HFFc6 (cell line): ENCODE results near the gene SH3D19. TPM values are rescaled to one million over a fixed set of nuclear protein-coding genes. Genes with fewer than 3 reads are reported as not detected.

Experiments
- DNase-seq: peaks from one replicate; pipeline ENCODE4 v3.0.0-alpha.2; 2018
- H3K27ac Mint-ChIP-seq: 2 replicates; pipeline ENCODE4 v1.8.0; 2020; ENCODE audit warnings: mild to moderate bottlenecking, mixed read lengths
- H3K27me3 Mint-ChIP-seq: 2 replicates; pipeline ENCODE4 v1.8.0; 2021; ENCODE audit warnings: mild to moderate bottlenecking, moderate library complexity, mixed read lengths; ENCODE audit not compliant: insufficient read depth
- H3K36me3 Mint-ChIP-seq: 2 replicates; pipeline ENCODE4 v1.8.0; 2021; ENCODE audit warnings: low read depth, mixed read lengths
- H3K4me1 Mint-ChIP-seq: 2 replicates; pipeline ENCODE4 v1.8.0; 2020; ENCODE audit warnings: low read depth, mixed read lengths
- H3K4me3 Mint-ChIP-seq: 2 replicates; pipeline ENCODE4 v1.8.0; 2020; ENCODE audit warnings: mild to moderate bottlenecking, moderate library complexity, mixed read lengths
- H3K9me3 Mint-ChIP-seq: 2 replicates; pipeline ENCODE4 v1.8.0; 2020; ENCODE audit warnings: mild to moderate bottlenecking, mixed read lengths
- CTCF ChIP-seq: fragments of 200-600 bp; sonication (generic); IDR thresholded peaks from 2 replicates; pipeline ENCODE4 v1.5.0; 2021; ENCODE audit warnings: antibody characterized with exemption, mild to moderate bottlenecking
- total RNA-seq, 6 experiments: library from RNA; stranded (reverse); fragmentation: NEBNext Ultra II Directional; extraction: Animal tissue kit (Norgen Biotek cat#: 25700); gene quantifications; 2 replicates in 1 of 6; 3 replicates in 5 of 6; pipeline ENCODE4 v1.2.3, GENCODE V29; 2021

The SH3D19 gene
- total RNA-seq, 6 experiments from 2014 or later, result 40.2 to 52.9 (median 51.0) TPM

DNA sequence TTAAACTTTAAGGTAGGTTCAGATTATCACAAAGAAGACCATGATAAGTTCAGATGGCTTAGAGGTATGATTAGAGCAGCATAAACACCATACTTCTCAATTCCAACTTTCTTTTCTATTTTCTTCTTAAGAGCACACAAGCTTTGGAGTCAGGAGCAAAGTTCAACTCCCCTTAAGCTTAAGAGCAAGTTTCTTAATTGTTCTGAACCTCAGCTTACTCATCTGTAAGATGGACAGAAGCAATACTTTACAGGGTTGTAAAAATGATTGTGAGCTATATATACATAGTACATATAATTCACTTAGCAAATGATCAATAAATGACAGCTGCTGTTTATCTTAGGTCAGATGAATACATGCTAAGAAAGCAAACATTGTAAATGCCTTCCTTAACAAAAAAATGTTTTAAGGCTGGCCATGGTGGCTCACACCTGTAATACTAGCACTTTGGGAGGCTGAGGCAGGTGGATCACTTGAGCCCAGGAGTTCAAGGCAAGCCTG is 250.9 kb downstream of the SH3D19 start:
- peaks cover 9% of the 10 kb centered on the region for H3K27me3 Mint-ChIP-seq
- no peaks in the 10 kb centered on the region for H3K4me1 Mint-ChIP-seq
- no peaks in the 10 kb centered on the region for H3K36me3 Mint-ChIP-seq
- TF ChIP-seq CTCF, result no peak
- no peak for DNase-seq
- H3K4me3 Mint-ChIP-seq, result no peak overlapping the region
- no peak overlapping the region for H3K27ac Mint-ChIP-seq
- H3K9me3 Mint-ChIP-seq, result no peaks in the 10 kb centered on the region

Other genes with a start within 250 kb of the SH3D19 start
- gene RPS3A, start 226.0 kb downstream of the SH3D19 start, total RNA-seq, result 1,000 to 10,000 TPM; 1,391 to 1,566 (median 1,482) TPM
- not detected for gene PRSS48, start 48.4 kb downstream of the SH3D19 start, total RNA-seq
- 1 to 10 TPM in 1 of 6 experiments, under 1 TPM in 5; 0.58 to 1.3 (median 0.82) TPM for gene FHIP1A, start 83.6 kb upstream of the SH3D19 start, total RNA-seq